Endothelial cell (in vitro differentiated cells): Measurements from ENCODE around the gene MYO3B. TPM values are rescaled to one million over a fixed set of nuclear protein-coding genes. Genes with fewer than 3 reads are reported as not detected.

Experiments
- DNase-seq: peaks from one replicate; pipeline ENCODE4 v3.0.0; 2021; ENCODE audit warnings: low spot score
- H3K27ac Mint-ChIP-seq: one replicate; pipeline ENCODE4 v1.8.0; 2021; ENCODE audit warnings: mixed read lengths, inconsistent platforms; ENCODE audit not compliant: unreplicated experiment
- H3K27me3 Mint-ChIP-seq: one replicate; pipeline ENCODE4 v1.8.0; 2021; ENCODE audit warnings: mild to moderate bottlenecking, moderate library complexity, mixed read lengths, inconsistent platforms; ENCODE audit not compliant: unreplicated experiment
- H3K36me3 Mint-ChIP-seq: one replicate; pipeline ENCODE4 v1.8.0; 2021; ENCODE audit warnings: mild to moderate bottlenecking, low read depth, mixed read lengths, inconsistent platforms; ENCODE audit not compliant: unreplicated experiment
- H3K4me1 Mint-ChIP-seq: one replicate; pipeline ENCODE4 v1.8.0; 2021; ENCODE audit warnings: mild to moderate bottlenecking, mixed read lengths, inconsistent platforms; ENCODE audit not compliant: unreplicated experiment
- H3K4me3 Mint-ChIP-seq: one replicate; pipeline ENCODE4 v1.8.0; 2021; ENCODE audit warnings: mild to moderate bottlenecking, mixed read lengths, inconsistent platforms; ENCODE audit not compliant: unreplicated experiment
- H3K9me3 Mint-ChIP-seq: one replicate; pipeline ENCODE4 v1.8.0; 2021; ENCODE audit warnings: mixed read lengths, inconsistent platforms; ENCODE audit not compliant: unreplicated experiment
- total RNA-seq: library from RNA; stranded (reverse); fragmentation: NEBNext Ultra II Directional; extraction: Animal tissue kit (Norgen Biotek cat#: 25700); gene quantifications from one replicate; pipeline ENCODE4 v1.2.1, GENCODE V29; 2021; ENCODE audit not compliant: unreplicated experiment
- TF ChIP-seq, protein P1 (sequence below): fragments of 200-600 bp; sonication (generic); IDR thresholded peaks from one replicate; pipeline ENCODE4 v1.5.0; 2021; ENCODE audit warnings: antibody characterized with exemption; ENCODE audit not compliant: unreplicated experiment

MYO3B gene
- total RNA-seq, 1 donor from 2014 or later = 1.3 TPM

DNA sequence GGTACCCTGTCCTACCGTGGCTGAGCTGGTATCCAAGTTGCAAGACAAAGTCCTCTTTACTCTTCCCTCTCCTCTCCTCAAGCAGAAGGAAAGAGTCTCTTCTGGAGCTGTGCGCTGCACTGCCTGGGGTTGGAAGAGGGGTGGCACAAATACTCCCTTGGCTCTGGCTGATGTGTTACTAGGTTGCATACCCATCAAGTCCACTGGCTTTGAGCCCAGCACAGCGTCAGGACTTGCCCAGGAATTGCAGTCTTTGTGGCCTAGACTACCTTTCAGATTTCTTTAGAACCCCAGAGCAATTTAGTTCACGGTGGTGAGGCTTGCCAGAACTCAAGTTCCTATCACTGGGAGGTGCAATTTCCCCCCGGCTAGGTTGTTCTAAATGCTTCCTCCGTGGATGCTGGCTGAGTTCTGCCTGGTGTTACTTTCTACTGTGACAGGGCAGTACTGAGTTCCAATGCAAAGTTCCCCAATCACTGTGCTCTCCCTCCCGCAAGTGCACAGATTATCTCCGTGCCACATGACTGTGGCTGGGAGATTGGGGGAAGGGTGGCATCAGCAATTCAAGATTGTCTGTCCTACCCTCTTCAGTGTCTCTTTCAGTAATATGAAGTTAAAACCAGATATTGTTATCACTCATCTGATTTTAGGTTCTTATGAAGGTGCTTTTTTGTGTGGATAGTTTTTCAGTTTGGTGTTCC, 13.4 kb downstream of the MYO3B start:
- Mint-ChIP-seq H3K4me1 (no peaks in the 10 kb centered on the region), H3K27me3 (peaks cover 3% of the 10 kb centered on the region), H3K36me3 (peaks cover 4% of the 10 kb centered on the region), H3K9me3 (no peaks in the 10 kb centered on the region), H3K4me3 (no peak overlapping the region), H3K27ac (no peak overlapping the region)
- TF ChIP-seq, protein P1, sequence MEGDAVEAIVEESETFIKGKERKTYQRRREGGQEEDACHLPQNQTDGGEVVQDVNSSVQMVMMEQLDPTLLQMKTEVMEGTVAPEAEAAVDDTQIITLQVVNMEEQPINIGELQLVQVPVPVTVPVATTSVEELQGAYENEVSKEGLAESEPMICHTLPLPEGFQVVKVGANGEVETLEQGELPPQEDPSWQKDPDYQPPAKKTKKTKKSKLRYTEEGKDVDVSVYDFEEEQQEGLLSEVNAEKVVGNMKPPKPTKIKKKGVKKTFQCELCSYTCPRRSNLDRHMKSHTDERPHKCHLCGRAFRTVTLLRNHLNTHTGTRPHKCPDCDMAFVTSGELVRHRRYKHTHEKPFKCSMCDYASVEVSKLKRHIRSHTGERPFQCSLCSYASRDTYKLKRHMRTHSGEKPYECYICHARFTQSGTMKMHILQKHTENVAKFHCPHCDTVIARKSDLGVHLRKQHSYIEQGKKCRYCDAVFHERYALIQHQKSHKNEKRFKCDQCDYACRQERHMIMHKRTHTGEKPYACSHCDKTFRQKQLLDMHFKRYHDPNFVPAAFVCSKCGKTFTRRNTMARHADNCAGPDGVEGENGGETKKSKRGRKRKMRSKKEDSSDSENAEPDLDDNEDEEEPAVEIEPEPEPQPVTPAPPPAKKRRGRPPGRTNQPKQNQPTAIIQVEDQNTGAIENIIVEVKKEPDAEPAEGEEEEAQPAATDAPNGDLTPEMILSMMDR = no peak
- no peak for DNase-seq

DNA sequence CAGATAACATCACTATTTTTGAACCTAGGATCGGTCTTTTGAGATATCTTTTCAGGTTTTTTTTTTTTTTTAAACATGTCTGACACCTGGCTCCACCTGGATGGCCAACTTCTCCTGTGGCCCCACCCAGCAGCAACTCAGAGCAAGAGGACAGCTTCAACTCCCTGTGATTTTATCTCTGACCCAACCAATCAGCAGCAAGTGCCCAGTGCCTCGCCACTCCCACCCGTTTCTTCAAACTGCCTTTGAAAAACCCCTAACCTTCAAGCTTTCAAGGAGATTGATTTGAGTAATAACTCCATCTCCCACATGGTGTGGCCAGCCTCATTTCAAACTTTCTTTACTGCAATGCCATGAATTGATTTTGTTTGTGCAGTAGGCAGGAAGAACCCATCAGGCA, 19.0 kb downstream of the MYO3B start:
- Mint-ChIP-seq H3K27ac (no peak overlapping the region), H3K4me1 (no peaks in the 10 kb centered on the region), H3K9me3 (no peaks in the 10 kb centered on the region), H3K36me3 (peaks cover 4% of the 10 kb centered on the region), H3K4me3 (no peak overlapping the region), H3K27me3 (peaks cover 3% of the 10 kb centered on the region)
- TF ChIP-seq, protein P1 = no peak
- DNase-seq = no peak

DNA sequence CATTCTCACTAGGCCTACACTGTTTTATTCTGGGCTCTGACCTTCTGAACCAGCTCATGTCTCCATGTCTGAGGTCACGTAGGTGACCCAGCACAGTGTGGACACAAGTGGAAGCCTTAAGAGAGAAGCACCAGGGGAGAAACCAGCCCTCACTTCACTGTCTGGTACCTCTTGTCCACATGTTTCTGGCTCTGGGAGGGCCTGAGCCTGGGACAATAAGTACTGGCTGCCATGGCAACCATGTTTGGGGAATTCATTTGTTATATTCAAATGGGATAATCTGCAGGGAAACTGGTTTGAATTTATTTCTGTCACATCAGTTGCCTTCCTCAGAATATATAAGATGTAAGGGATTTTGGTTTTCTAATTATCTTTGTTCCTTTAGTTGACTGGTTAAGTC, 23.3 kb downstream of the MYO3B start:
- Mint-ChIP-seq H3K27ac (no peak overlapping the region), H3K9me3 (no peaks in the 10 kb centered on the region), H3K36me3 (no peaks in the 10 kb centered on the region), H3K27me3 (no peaks in the 10 kb centered on the region), H3K4me1 (no peaks in the 10 kb centered on the region), H3K4me3 (no peak overlapping the region)
- DNase-seq = no peak
- TF ChIP-seq, protein P1 = no peak

DNA sequence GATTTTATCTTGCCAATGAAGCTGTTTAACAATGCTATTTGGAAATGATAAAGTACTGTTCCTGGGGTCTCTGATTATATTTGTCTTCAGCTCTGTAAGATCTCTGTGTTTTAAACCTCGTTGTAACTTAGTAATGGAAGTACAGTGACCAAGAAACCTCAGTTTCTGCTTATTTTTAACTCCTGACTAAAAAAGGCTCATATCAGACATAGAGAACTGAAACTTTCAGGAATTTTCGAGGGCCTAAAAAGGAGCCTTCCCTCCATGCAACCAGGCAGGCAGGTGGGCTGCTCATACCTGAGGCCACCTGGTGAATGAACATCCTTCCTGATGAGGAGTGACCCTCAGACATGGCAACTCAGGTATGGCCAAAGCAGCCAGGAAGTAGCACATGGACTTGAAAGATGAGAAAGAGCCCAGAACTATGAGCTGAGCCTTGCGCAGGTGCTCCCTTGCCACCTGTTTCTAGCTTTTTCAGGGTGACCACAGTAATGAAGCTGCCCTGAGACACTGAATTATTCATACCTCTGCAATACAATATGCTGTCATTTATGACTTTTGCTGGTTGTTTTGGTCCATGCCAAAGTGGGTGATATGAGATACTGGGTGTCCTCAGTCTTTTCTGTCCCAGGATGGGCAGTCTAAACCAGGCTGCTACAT, 23.9 kb downstream of the MYO3B start:
- H3K4me1 Mint-ChIP-seq = no peaks in the 10 kb centered on the region
- TF ChIP-seq, protein P1 = no peak
- no peak for DNase-seq
- no peak overlapping the region for H3K4me3 Mint-ChIP-seq
- H3K36me3 Mint-ChIP-seq = no peaks in the 10 kb centered on the region
- no peak overlapping the region for H3K27ac Mint-ChIP-seq
- H3K27me3 Mint-ChIP-seq = no peaks in the 10 kb centered on the region
- H3K9me3 Mint-ChIP-seq = no peaks in the 10 kb centered on the region

DNA sequence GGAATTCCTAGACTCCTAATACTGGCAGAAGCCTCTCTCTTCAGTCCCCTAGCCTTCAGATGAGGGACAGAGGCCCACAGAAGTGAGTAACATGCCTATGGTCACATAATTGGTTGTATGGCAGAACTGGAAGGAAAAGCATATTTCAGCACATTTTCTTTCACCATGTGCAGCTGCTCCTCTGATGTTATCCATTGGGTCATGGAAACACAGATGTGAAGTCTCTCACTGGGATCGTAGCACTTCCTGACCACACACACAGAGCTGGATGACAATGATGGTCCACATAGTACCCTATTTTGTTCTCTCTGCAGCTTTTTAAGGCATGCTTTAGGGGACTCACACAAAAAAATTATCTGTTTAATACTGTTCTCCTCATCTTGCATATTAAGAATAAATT, 24.5 kb downstream of the MYO3B start:
- Mint-ChIP-seq H3K27ac (no peak overlapping the region), H3K4me3 (no peak overlapping the region), H3K9me3 (no peaks in the 10 kb centered on the region), H3K27me3 (no peaks in the 10 kb centered on the region), H3K36me3 (no peaks in the 10 kb centered on the region), H3K4me1 (no peaks in the 10 kb centered on the region)
- no peak for DNase-seq
- TF ChIP-seq, protein P1 = no peak
